Medulla oblongata (tissue), 1 donor: Measurements from ENCODE around the gene CFAP410.

Source experiments
- DNase-seq: peaks from one replicate; pipeline ENCODE4 v3.0.0-alpha.2; 2015; ENCODE audit errors: extremely low spot score

The CFAP410 gene

DNA sequence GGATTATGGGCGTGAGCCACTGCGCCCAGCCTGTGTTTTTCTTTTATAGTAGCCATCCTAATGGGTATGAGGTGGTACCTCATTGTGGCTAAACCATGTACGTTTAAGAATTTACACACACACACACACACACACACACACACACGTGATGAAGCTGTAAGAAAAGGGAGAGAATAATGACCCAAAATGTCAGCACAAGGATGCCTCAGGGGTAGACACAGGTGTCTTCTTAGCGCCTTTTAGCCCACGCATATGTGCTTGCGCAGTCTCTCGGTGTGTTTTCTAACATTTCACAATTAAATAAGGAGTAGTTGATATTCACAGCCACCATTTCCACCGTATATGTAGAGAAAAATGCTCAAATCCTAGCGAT is 40.1 kb downstream of the CFAP410 start:
- no peak for DNase-seq

GRCh38 chr21:44298301-44298700 is 40.9 kb downstream of the CFAP410 start:
- no peak for DNase-seq

GRCh38 chr21:44297525-44298290 is 41.5 kb downstream of the CFAP410 start:
- peak; percentile 94 for DNase-seq

DNA sequence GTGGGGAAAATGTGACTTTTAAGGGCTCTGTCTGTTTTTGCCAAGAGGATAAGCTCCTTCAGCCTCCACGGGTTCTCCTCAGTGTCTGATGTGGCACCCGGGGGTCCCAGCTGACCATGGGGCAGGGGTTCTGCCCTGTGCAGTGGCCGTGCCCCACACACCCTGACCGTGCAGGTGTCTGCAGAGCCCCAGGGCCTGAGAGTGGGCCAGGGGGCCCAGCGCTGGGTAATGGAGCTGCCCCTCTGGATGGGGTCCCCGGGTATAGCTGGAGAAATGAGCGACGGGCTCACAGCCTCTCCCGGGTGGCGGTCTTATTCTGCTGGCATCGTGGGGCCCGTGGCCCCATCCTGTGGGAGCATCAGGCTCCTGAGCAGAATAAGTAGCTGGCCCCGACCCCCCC is 42.3 kb downstream of the CFAP410 start:
- no peak for DNase-seq

DNA sequence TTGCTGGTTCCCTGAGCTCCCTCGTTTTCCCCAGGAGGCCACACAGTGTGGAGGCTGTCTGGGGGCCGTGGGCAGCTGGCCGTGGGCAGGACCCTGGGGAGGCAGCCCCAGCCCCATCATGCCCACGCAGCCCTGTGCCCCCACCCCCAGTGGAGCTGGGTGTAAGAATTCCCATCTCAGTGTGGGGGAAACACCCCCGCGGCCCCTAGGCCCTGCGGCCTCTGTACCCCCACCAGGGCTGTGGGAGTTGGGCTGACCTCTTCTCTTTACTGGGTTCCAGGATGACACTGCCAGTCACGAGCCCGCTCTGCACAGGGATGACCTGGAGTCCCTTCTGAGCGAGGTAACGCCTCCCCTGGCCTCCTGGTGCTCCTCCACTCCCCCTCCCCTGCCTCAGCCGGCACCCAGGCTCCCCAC is 43.1 kb downstream of the CFAP410 start:
- DNase-seq: no peak

GRCh38 chr21:44295646-44296045 is 43.5 kb downstream of the CFAP410 start:
- no peak for DNase-seq

DNA sequence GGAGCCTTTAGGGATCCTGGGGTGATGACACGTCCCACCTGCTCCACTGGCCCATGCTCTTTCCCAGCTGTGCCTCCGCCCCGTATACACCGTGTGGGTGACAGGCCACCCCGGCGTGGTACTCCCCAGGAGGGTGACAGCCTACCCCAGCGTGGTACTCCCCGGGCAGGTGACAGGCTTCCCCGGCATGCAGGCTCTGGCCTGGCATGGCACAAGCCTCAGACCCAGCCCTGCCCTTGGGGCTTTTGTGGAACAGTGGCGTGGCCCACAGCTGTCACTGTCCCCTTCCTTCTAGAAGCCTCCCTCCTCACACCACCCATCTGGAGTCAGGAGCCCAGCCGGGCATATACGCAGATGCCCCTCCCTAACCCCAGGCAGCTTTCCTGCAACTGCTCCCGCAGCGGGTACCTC is 44.0 kb downstream of the CFAP410 start:
- DNase-seq: no peak

DNA sequence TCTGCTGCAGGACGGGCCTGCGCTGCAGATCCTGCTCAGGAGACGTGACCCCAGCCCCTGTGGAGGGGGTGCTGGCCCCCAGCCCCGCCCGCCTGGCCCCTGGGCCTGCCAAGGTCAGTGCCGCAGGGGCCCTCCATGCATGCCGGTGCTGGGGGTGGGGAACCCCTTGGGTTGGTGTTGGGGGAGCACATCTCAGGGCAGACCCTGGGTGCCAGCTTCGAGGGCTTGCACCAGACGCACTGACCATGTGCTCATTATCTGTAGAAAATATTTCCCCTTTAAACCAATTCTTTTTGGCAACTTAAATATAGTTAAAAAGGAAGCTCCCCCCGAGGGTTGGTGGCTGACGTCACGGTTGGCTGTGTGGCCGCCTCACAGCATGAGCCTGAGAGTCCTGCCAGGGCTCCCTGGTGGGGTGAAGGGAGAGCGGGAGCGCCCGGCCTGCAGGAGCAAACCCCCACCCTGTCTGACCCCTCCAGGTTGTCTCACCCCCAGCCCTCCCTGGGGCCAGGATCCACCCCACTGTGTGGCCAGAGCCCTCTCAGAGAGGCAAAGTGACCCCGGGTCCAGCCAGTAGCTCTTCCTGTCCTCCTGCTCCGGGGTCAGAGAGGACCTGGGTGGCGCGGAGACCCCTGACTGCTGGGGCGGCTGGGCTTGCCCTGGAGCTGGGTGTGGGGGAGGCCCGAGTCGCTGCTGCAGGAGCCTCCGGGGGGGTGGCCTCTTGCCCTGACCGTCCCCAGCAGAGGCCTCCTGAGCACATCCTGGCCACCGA is 44.6 kb downstream of the CFAP410 start:
- peak; percentile 31 for DNase-seq

DNA sequence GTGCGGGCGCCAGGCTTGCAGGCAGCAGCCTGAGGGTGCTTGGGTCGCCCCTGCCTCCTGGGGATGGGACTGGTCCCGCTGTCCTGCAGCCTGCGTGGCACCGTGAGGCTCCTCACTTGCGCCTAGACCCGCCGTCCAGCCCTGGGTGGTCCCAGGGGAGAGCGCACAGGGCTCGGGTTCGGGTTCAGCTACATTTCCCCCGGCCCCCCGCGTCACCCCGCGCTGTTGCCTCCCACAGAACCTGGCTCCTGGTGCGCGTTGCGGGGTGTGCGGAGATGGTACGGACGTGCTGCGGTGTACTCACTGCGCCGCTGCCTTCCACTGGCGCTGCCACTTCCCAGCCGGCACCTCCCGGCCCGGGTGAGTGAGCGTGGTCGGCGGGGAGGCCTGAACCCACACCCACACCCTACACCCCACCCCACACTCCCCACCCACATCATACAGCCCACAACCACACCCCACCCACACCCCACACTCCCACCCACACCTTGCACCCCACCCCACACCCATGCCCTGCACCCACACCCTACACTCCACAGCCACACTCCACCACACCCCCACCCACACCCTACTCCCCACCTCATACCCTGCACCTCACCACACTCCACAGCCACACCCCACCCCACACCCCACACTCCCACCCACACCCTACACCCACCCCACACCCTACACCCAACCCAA is 45.5 kb downstream of the CFAP410 start:
- no peak for DNase-seq

- DNase-seq: no peak
Observed at GRCh38 chr21:44292812-44293195, 46.4 kb downstream of the CFAP410 start.

DNA sequence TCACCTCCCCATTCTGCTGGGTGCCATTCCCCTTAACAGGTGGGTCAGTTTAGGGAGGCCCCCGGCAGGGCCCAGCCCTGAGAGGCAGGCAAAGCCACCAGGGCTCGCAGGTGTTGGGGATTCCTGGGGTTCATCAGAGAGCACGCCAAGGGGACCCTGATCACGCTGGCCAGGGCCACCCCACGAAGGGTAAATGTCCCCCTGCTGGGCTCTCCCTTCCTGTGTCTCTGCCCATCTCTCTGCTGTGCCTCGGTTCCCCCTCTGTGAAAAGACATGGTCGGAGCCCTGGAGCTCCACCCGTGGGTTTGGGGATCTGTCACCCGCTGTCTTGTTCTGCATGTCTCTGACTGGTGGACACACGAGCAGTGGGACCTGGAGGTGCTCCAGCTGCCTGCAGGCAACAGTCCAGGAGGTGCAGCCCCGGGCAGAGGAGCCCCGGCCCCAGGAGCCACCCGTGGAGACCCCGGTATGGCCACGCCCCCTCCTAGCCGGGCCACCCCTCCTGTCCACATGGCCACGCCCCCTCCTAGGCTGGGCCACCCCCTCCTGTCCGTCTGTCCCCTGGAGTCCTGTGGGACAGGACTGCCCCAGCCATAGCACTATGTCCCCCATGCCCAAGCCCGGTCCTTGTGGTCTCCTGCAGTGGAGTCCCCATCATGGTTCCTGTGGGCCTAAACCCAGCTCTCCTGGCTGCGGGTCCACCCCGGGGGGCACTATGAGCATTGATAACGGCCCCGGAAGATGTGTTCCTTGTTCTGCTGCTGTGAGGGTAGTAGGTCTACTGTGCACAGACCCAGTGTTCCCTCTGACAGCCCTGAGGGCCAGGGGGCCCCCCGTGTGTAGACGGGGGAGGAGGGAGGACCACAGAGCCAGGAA is 47.0 kb downstream of the CFAP410 start:
- DNase-seq: no peak

DNA sequence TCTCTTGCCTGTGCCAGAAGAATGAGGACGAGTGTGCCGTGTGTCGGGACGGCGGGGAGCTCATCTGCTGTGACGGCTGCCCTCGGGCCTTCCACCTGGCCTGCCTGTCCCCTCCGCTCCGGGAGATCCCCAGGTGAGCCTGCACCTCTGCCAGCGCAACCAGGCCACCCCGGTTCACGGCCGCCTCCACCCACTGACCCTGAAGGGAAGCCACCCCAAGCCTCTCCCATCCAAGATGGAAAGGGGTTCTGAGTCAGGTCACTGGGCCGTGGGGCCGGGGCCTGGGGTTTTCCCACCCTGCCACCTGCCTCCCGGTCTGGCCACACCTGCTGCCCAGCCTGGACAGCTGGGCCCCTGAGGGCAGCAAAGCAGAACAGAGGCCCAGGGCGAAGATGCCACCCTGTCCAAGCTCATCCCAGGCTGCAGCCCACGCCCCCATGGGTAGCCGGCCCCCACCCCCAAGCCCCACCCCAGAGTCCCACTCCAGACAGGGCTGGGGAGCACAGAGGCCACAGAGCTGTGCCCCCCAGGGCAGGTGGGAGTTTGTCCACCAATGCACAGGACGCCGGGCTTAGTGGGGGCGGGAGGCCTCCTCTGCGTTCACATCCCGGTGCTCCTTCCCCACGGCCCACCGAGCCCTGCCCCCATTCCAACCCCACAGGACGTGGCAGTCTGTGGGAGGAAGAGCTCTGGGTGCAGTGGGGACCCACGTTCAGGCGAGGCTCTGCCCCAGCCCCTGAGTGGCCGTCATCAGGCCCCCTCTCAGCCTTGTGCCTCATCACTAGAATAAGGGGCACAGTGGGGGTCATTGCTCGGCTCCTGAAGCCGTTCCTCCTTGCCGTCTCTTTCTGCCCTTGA is 47.9 kb downstream of the CFAP410 start:
- DNase-seq: no peak

DNA sequence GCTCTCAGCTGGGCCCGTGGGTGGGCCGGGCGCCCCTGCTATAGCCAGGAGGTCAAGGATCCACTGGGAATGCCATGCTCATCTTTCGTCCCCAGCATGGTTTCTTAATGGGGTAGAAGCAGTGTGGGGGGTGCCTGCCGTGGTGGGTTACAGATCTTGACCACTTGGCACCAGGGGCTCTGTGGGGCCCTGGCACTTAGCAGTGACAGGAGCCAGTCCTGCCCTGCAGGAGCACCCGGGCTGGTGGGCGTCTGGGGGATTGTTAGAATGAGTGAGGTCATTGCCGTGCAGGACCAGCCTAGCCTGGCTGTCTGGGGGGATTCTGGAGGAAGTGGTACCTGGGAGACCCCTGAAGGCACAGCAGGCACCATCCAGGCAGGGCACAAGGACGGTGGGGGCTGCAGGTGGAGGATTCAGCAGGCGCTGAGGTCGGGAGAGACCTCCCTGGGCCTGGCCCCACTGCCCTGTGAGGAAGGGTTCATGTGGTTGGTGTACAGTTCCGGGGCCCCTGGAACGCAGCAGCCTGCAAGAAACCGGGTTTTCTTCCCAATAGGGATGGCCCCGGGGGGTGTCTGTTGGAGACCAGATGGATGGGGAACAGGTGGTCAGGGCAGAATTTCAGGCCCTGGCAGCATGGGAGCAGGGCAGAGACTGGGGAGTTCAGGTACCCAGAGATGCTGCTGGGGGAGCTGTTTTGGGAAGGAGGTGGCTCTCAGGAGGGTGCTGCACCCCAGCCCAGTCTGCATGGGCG is 48.7 kb downstream of the CFAP410 start:
- no peak for DNase-seq

- DNase-seq: no peak
Observed at GRCh38 chr21:44289381-44290010, 49.7 kb downstream of the CFAP410 start.

- DNase-seq: no peak
Observed at GRCh38 chr21:44288251-44289110, 50.7 kb downstream of the CFAP410 start.

GRCh38 chr21:44286716-44287632 is 52.2 kb downstream of the CFAP410 start:
- DNase-seq: no peak

GRCh38 chr21:44286086-44286715 is 53.0 kb downstream of the CFAP410 start:
- DNase-seq: no peak
